C4-2B (cell line): Measurements from ENCODE around the gene UGGT1.

ENCODE experiments used
- CTCF ChIP-seq: fragments of 450-650 bp; conservative IDR thresholded peaks from 2 replicates; pipeline ENCODE4 v1.5.1; 2017; ENCODE audit warnings: mild to moderate bottlenecking
- ZFX ChIP-seq: fragments of 450-650 bp; IDR thresholded peaks from 2 replicates; pipeline ENCODE4 v1.6.1; 2017

- TF ChIP-seq CTCF (no peak), ZFX (no peak)
Measured at GRCh38 chr2:128092656-128093055, 1.7 kb downstream of the UGGT1 start.
